WTC11 (cell line): ENCODE measurements around the gene CPNE9. TPM values are rescaled to one million over a fixed set of nuclear protein-coding genes. Genes with fewer than 3 reads are reported as not detected.
A peak's percentile ranks its signal among the peaks of the same experiment; 100 is the strongest.

Experiments
- CBFB ChIP-seq: sonication (generic); formaldehyde crosslinking; IDR thresholded peaks from 2 replicates; pipeline ENCODE4 v1.8.1; 2022; ENCODE audit warnings: mild to moderate bottlenecking, low read depth, missing genetic modification reagents
- CREM ChIP-seq: sonication (generic); formaldehyde crosslinking; IDR thresholded peaks from 2 replicates; pipeline ENCODE4 v1.8.1; 2022; ENCODE audit warnings: mild to moderate bottlenecking, missing genetic modification reagents, moderate library complexity
- CTCF ChIP-seq: fragments of 200-600 bp; IDR thresholded peaks from 2 replicates; pipeline ENCODE4 v1.8.0; 2022; ENCODE audit warnings: antibody characterized with exemption
- E2F4 ChIP-seq: sonication (generic); formaldehyde crosslinking; IDR thresholded peaks from 2 replicates; pipeline ENCODE4 v1.8.1; 2022; ENCODE audit warnings: low read depth, mild to moderate bottlenecking, moderate library complexity, missing genetic modification reagents, borderline replicate concordance
- EMX1 ChIP-seq: fragments of 250-450 bp; sonication (Bioruptor Pico); IDR thresholded peaks from 2 replicates; pipeline ENCODE4 v1.8.0; 2021; ENCODE audit warnings: mild to moderate bottlenecking
- ERG ChIP-seq: fragments of 250-450 bp; sonication (Bioruptor Pico); IDR thresholded peaks from 2 replicates; pipeline ENCODE4 v1.8.0; 2021; ENCODE audit warnings: mild to moderate bottlenecking
- ESRRA ChIP-seq: sonication (generic); formaldehyde crosslinking; IDR thresholded peaks from 2 replicates; pipeline ENCODE4 v1.8.1; 2022; ENCODE audit warnings: mild to moderate bottlenecking, missing genetic modification reagents, borderline replicate concordance
- FOXP4 ChIP-seq: sonication (generic); formaldehyde crosslinking; IDR thresholded peaks from 2 replicates; pipeline ENCODE4 v1.8.0; 2022; ENCODE audit warnings: mild to moderate bottlenecking, missing genetic modification reagents
- GABPB1 ChIP-seq: sonication (generic); formaldehyde crosslinking; IDR thresholded peaks from 2 replicates; pipeline ENCODE4 v1.8.1; 2023; ENCODE audit warnings: mild to moderate bottlenecking, missing genetic modification reagents
- IRF1 ChIP-seq: sonication (generic); formaldehyde crosslinking; IDR thresholded peaks from 2 replicates; pipeline ENCODE4 v1.8.0; 2023; ENCODE audit warnings: missing genetic modification reagents
- JAZF1 ChIP-seq: fragments of 250-450 bp; sonication (Bioruptor Pico); IDR thresholded peaks from 2 replicates; pipeline ENCODE4 v1.9.0; 2021; ENCODE audit warnings: moderate library complexity, mild to moderate bottlenecking, inconsistent platforms
- MAX ChIP-seq: sonication (generic); formaldehyde crosslinking; IDR thresholded peaks from 2 replicates; pipeline ENCODE4 v1.8.0; 2022; ENCODE audit warnings: mild to moderate bottlenecking, missing genetic modification reagents
- MYBL2 ChIP-seq: sonication (generic); formaldehyde crosslinking; IDR thresholded peaks from 2 replicates; pipeline ENCODE4 v1.8.1; 2023; ENCODE audit warnings: mild to moderate bottlenecking, moderate library complexity, missing genetic modification reagents
- NR3C1 ChIP-seq: sonication (generic); formaldehyde crosslinking; conservative IDR thresholded peaks from 2 replicates; pipeline ENCODE4 v1.8.1; 2023; ENCODE audit warnings: low read depth, mild to moderate bottlenecking, missing genetic modification reagents
- PRDM15 ChIP-seq: sonication (generic); formaldehyde crosslinking; IDR thresholded peaks from 2 replicates; pipeline ENCODE4 v1.8.0; 2022; ENCODE audit warnings: missing genetic modification reagents
- RORB ChIP-seq: fragments of 250-450 bp; sonication (Bioruptor Pico); IDR thresholded peaks from 2 replicates; pipeline ENCODE4 v1.9.0; 2021; ENCODE audit warnings: mild to moderate bottlenecking
- SMAD4 ChIP-seq: sonication (generic); formaldehyde crosslinking; IDR thresholded peaks from 2 replicates; pipeline ENCODE4 v1.8.0; 2022; ENCODE audit warnings: mild to moderate bottlenecking, missing genetic modification reagents
- TEAD1 ChIP-seq: sonication (generic); formaldehyde crosslinking; IDR thresholded peaks from 2 replicates; pipeline ENCODE4 v1.8.0; 2022; ENCODE audit warnings: mild to moderate bottlenecking, missing genetic modification reagents
- ZBTB21 ChIP-seq: sonication (generic); formaldehyde crosslinking; IDR thresholded peaks from 2 replicates; pipeline ENCODE4 v1.8.1; 2023; ENCODE audit warnings: mild to moderate bottlenecking, missing genetic modification reagents, borderline replicate concordance
- ZNF281 ChIP-seq: sonication (generic); formaldehyde crosslinking; IDR thresholded peaks from 2 replicates; pipeline ENCODE4 v1.8.0; 2023; ENCODE audit warnings: mild to moderate bottlenecking, missing genetic modification reagents
- ZNF317 ChIP-seq: sonication (generic); formaldehyde crosslinking; IDR thresholded peaks from 2 replicates; pipeline ENCODE4 v1.8.1; 2023; ENCODE audit warnings: low read depth, mild to moderate bottlenecking, moderate library complexity, missing genetic modification reagents, borderline replicate concordance
- ZNF396 ChIP-seq: fragments of 250-450 bp; sonication (Bioruptor Pico); IDR thresholded peaks from 2 replicates; pipeline ENCODE4 v1.8.0; 2021; ENCODE audit warnings: mild to moderate bottlenecking, moderate library complexity, borderline replicate concordance
- ZNF416 ChIP-seq: fragments of 250-450 bp; sonication (Bioruptor Pico); IDR thresholded peaks from 2 replicates; pipeline ENCODE4 v1.9.0; 2021; ENCODE audit warnings: mild to moderate bottlenecking, inconsistent platforms
- ZNF423 ChIP-seq: fragments of 250-450 bp; sonication (Bioruptor Pico); IDR thresholded peaks from 2 replicates; pipeline ENCODE4 v2.1.2; 2022; ENCODE audit warnings: mild to moderate bottlenecking, moderate library complexity
- total RNA-seq: library from RNA; stranded (reverse); gene quantifications from 3 replicates; pipeline ENCODE4 v1.2.3, GENCODE V29; 2021

The CPNE9 gene
- total RNA-seq, 1 experiment from 2014 or later = 3.2 TPM

- TF ChIP-seq ESRRA (CRISPR knock-in tag) = no peak
- TF ChIP-seq ZNF281 (CRISPR knock-in tag) = peak; percentile 39; the same call in 1 of the 2 replicates
- peak; percentile 26; the same call in 1 of the 2 replicates for TF ChIP-seq CREM (CRISPR knock-in tag)
- TF ChIP-seq ZBTB21 (CRISPR knock-in tag) = no peak
- TF ChIP-seq IRF1 (CRISPR knock-in tag) = no peak
- TF ChIP-seq E2F4 = 0 out of 2 replicates have a peak, but pooled peaks have one; percentile 38
- TF ChIP-seq FOXP4 (CRISPR knock-in tag) = no peak
- TF ChIP-seq CBFB (CRISPR knock-in tag) = no peak
- 0 out of 2 replicates have a peak, but pooled peaks have one; percentile 55 for TF ChIP-seq GABPB1
- TF ChIP-seq RORB = no peak
- TF ChIP-seq ZNF317 (CRISPR knock-in tag) = 0 out of 2 replicates have a peak, but pooled peaks have one; percentile 16
- TF ChIP-seq SMAD4 (CRISPR knock-in tag) = no peak
- no peak for TF ChIP-seq TEAD1 (CRISPR knock-in tag)
- no peak for TF ChIP-seq ZNF396 (CRISPR knock-in tag)
- no peak for TF ChIP-seq MYBL2 (CRISPR knock-in tag)
- peak; percentile 17; the same call in 1 of the 2 replicates for TF ChIP-seq ZNF423 (CRISPR knock-in tag)
- TF ChIP-seq NR3C1 (CRISPR knock-in tag) = no peak
- no peak for TF ChIP-seq ERG
- no peak for TF ChIP-seq MAX
- peak; percentile 35; the same call in 1 of the 2 replicates for TF ChIP-seq PRDM15
- no peak for TF ChIP-seq ZNF416 (CRISPR knock-in tag)
- no peak for TF ChIP-seq EMX1 (CRISPR knock-in tag)
- no peak for TF ChIP-seq CTCF
- TF ChIP-seq JAZF1 = no peak
These were observed 27.8 kb downstream of the CPNE9 start, which contains the start of gene BRPF1 (continued) for GRCh38 chr3:9731206-9732079.
